ENCODE data around the gene HS3ST3B1.

The HS3ST3B1 gene

DNA sequence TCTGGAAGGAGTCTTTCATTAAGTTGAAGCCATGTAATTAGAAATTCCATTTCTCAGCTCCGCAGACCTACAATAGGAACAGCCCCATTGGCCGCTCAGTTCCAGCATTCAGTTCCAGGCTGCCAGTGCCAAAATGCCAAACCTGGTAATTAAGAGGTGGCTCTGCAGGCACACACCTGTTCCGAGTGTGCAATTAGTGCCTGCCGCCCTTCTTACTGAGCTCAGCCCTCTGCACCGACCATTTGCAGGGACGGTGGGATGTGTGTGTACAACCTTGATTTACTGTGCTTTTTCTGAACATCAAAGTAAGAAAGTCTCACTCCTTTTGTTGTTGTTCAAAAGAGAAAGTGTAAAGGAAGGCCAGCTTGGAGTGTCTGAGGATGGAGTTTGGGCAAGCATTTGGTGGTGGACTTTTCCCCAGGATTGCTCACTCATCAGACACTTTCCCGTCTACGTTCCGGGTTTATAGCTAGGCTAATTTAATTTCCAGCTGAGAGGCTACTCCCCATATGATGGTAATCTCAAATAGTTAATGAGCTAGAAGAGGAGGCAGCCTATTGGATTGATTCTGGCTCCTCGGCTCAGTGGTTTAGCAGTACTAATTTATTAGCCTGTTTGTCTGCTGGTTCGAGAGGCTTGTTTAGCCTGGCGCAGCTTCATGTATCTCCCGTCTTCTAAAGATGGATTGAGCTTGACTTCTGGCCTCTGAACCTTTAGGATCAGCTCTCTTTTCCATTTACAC is 20.0 kb downstream of the HS3ST3B1 start:
- no peak for DNase-seq (ENCODE audit: low read depth in 1 of 2, low spot score in 1 of 2)

DNA sequence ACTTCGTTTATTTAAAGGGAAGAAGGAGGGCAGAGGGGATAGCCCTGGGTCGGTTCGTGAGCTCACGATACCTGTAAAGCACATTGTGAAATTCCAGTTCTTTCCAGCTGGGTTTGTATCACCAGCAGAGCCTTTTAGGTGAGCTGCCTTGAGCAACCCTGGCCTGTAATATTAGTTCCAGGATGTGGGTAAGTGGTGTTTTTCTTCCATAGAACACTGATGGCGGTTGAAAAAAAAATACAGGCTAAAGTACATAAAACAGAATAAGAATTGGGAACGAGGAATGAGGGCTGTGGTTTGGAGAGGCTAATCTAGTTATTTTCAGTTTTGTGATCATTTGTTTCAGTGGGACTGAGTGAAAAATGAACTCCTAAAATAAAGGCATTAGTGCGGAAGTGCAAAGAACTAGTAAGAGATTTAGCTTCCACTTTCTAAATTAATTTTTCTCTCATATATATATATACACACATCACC is 20.6 kb downstream of the HS3ST3B1 start:
- DNase-seq (ENCODE audit: low read depth in 1 of 2, low spot score in 1 of 2) = no peak

DNA sequence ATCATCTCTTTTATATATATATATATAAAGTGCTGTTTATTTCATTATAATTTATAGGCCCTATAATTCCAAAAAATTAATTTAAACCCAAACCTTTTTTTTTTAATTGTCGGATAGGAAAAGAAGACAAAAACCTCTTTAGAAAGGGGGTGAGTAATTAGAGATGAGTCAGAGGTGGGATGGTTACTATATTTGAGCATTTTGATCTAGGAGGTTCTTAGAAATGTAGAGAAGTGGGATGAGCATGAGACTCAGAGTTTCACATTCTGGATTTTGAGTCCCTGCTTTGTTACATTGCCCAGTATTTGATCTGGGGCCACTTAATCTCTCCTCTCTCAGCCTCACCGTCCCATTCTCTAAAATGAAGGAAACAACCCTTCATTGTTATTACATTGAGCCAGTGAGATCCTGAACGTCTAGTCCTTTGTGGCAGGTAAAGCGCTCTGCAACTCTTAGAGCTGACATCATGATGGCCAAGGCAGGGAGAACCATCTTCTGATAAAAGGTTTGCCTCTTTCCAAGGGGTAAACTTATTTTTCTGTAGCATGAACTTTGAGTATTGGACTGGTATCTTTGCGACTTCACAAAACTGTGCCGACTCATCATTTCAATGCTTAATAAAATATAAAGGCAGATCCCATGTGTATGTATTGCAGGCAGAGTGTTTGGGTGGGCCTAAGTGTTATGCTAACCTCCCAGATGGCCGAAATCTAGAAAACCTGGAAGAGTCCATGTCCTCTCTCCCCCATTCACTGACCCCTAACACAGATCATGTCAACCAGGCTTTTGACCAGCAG is 21.3 kb downstream of the HS3ST3B1 start:
- DNase-seq (ENCODE audit: low read depth in 1 of 2, low spot score in 1 of 2) = no peak

DNA sequence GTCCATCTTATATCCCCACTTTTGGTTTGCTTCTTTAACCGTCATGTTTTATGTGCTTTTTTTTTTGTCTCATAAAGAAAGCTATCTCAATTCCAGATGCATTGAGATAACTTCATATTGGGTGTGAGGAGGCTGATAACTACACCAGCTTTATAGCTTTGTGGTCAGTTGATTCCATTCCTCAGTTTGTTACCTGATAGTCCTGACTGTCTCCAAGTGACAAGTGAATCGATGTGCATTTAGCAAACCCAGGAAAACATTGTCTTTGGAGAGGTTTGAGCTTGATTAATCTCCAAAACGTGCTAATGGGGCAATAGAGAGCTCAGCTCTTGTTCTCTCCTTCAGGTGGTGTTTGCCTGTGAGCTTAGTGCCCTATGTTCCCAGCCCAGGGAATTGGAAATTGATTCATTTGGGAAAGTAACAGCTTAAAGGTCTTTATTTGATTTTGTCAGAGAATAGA is 22.7 kb downstream of the HS3ST3B1 start:
- DNase-seq (ENCODE audit: low read depth in 1 of 2, low spot score in 1 of 2) = no peak

DNA sequence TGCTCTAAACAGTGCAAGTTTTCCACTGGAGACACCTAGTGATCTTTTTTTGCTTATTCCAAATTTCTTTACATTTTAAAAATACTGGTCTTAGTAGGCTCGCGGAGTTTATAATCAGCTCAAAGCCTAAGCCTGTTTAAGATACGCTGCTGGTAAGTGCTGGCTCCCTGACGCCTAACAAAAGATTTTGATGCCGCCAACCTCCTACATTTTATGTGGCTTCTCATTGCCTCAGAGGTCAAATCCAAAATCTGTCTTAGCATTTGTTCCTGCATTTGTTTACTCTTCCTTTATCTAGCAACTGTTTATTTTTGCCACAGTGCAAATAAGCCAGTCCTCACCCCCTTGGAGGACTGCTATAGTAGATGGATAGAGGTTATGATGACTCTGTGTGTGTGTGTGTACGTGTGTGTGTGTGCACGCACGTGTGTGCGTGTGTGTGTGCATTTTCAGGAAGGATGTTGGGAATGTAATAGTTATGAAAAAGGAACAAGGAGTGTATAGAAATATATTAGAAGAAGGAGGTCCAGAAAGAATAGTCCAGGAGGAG is 24.8 kb downstream of the HS3ST3B1 start:
- DNase-seq (ENCODE audit: low read depth in 1 of 2, low spot score in 1 of 2) = no peak

DNA sequence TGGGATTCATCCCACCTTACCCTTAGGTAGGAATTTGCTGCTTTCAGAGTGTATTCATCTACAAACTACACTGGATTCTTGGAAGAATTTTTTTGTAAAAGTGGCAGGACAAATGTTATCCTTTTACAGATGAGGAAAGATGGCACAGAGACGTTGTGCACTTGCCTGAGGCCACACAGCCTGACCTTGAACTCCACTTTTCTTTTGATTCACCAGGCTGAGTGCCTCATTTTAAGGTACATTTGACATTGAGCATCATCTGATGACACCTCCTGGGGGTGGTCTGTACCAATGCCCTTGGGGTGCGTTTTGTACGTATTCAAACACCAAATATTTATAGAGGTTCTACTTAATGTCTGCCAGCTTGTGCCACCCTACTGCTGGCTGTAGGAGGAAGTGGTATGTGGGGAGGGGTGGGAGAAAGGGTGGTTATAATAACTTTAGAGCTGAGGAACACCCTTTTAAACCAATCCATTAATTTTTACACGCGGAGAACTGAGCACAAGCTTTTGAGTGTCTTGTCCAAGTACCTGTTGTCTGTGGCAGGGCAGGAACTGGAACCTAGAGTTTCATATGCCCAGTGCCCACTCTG is 29.1 kb downstream of the HS3ST3B1 start:
- DNase-seq (ENCODE audit: low read depth in 1 of 2, low spot score in 1 of 2) = no peak

DNA sequence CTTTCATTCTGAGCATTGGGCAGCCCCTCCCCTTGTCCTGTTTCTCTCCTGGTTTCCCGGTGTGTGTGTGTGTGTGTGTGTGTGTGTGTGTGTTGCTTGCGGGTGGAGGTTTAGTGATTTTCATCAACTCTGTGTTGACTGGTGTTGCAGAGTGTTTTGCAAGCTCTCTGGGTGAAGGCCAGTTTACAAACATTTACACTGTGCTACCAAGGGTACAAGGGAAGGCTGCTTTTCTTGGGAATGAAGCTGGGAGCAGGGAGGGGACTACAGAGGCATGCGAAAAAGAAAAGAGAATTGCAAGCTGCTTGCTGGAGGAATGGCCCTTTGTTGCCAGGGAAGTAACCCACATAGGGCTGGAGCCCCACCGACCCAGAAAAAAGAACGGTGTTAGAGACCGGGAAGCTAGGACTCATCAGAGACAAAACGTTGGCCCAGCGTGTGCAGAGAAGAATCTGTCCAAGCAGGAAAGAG is 29.6 kb downstream of the HS3ST3B1 start:
- no peak for DNase-seq (ENCODE audit: low read depth in 1 of 2, low spot score in 1 of 2)

DNA sequence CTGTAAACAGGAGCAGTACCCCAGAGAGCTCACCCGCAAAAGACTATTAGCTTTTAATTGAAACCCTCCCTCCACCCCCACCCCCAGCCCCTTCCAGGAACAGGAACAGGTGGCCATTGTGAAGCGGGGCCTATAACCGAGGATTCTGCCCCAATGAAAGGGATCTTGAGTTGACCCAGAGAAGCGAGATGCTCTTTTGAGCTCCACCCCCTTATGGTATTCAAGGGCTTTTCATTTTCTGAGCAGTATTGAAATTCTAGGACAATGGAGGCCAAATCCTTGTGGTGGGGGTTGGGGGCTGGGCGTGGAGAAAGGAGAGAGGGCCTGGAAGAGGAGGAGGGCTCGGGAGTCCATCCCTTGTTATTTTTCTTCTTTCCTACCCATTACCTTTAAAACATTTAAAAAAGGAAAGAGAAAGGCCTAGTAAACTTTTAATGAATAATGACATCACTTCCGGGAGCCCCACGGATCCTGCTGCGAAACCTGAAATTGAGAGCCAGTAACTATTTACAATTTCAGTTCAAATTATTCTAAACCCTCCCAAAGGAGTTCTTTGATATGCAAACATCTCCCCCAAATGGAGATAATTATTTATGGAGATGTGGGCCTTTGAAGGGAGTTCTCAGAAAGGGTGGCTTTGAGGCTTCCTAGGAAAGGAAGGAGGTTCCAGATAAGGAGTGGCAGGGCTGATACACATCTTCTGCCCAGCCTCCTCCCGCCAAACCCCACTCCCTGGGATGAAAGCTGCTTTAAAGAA is 30.5 kb downstream of the HS3ST3B1 start:
- no peak for DNase-seq (ENCODE audit: low read depth in 1 of 2, low spot score in 1 of 2)

DNA sequence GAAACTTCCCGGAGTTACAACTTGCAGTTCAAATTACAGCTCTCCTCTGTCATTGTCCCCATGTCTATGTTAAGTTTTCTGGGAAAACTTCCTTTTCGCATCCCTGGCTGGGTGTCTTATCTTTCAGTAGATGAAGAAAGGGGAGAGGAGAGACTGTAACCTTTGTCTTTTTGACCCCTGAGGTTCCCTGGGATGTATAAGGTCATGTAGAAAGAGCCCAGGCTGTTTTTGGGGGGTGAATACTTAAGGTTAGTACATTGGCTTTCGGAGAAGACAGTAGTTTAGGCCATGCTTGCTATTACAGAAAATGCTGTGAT is 31.1 kb downstream of the HS3ST3B1 start:
- DNase-seq (ENCODE audit: low read depth in 1 of 2, low spot score in 1 of 2) = no peak

DNA sequence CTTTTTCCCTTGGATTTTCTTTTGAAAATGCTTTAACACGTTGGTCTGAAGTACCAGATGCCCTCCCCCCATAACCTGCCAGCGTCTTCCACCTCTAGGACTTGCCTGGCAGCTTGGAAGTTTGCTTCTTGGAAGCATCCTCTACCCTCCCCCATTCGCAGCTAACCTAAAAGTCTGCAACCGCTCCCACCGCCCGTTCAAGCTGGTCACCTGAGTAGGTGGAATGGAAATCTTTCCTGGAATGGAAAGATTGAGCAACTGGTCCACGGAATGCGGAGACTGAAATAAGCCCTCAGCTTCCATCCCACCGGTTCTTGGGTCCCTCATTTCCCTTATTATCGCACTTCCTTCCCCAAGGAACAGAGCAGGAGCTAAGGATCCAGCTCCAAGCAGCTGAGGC is 31.4 kb downstream of the HS3ST3B1 start:
- no peak for DNase-seq (ENCODE audit: low read depth in 1 of 2, low spot score in 1 of 2)

DNA sequence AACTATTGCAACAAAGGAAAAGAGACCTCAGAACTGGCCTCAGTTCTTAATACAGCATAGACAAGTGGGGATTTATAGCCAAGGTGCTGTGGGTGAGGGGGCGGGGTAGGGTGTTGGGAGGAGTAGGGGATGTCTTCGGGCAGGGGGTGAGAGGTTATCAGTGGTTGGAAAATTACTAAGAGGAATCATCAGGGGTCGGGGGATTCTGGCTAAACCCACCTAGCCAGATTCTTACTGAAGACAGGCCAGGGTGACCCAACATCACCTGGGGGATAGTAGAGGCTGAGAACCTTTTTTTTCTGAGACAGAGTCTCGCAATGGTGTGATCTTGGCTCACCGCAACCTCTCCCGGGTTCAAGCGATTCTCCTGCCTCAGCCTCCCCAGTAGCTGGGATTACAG is 32.6 kb downstream of the HS3ST3B1 start:
- no peak for DNase-seq (ENCODE audit: low read depth in 1 of 2, low spot score in 1 of 2)

DNA sequence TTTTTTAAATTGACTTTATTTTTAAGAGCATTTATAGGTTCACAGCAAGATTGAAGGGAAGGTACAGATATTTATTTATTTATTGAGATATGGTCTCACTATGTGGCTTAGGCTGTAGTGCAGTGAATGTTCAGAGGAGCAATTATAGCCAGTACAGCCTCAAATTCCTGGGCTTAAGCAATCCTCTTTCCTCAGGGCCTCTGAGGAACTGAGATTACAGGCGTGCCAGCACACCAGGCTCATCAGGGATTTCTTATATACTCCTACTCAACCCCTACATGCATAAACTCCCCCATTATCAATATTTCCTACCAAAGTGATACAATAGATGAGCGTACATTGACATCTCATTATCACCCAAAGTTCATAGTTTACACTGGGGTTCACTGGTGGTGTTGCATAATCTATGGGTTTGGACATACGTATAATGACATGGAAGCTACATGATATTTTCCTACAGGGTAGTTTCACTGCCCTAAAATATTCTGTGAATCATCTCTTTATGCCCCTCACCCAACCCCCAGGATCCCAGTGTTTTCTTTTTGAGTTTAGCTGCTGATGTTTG is 33.5 kb downstream of the HS3ST3B1 start:
- no peak for DNase-seq (ENCODE audit: low read depth in 1 of 2, low spot score in 1 of 2)

DNA sequence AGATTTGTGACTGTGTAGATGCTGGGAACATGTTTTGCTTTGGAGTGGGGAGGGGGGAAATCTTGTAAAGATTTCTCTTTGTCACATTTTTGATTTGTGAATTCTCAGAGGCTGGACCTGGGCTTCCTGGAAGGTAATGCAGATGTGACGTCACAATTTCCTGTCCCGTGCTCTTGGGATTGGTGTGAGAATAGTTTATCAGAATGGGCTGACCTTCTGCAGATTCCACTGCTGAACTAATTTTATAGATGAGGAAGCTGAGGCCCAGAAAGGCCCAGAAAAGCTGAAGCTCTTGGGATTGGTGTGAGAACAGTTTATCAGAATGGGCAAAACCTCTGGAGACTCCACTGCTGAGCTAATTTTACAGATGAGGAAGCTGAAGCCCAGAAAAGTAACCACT is 34.0 kb downstream of the HS3ST3B1 start:
- DNase-seq (ENCODE audit: low read depth in 1 of 2, low spot score in 1 of 2) = no peak

DNA sequence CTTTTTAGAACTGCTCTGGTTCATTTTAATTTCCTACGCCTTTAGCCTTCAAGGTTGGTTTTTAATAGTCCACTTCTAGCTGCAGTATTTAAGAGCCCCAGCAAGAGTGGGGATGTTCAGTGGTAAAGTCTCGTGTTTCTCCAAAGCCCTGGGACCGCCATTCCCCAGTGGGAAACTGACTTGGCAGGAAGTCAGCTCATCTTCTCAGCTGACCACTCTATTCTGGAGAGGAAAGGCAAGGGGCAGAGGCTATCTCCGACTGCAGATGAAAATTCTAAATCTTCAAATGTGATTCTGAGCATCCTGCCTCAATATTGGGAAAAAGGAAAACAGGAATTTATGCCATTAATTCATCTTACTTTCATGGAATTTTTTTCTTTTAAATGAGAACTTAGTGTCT is 35.5 kb downstream of the HS3ST3B1 start:
- no peak for DNase-seq (ENCODE audit: low read depth in 1 of 2, low spot score in 1 of 2)

DNA sequence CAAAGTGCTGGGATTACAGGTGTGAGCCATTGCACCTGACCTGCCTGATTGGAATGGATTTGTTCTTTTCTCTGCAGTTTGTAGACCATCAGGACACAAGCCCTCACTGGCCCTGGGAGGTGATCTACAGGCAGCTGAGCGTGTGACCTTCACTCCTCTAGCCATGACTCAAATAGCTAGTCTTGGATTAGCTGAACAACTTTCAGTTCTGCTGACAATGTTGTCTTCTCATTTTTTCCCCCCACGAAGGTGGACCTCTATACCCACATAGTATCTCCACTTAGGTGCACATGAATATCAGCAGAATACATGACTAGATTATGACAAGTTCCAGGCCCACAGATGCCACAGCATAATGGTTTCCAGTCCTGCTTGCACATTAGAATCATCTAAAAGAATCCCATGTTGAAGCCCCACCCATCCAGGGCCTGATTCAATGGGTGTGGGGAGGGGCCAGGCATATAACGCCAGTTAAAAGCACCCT is 36.8 kb downstream of the HS3ST3B1 start:
- peak in 1 of 2 donors; percentile 65 for DNase-seq (ENCODE audit: low read depth in 1 of 2, low spot score in 1 of 2)

DNA sequence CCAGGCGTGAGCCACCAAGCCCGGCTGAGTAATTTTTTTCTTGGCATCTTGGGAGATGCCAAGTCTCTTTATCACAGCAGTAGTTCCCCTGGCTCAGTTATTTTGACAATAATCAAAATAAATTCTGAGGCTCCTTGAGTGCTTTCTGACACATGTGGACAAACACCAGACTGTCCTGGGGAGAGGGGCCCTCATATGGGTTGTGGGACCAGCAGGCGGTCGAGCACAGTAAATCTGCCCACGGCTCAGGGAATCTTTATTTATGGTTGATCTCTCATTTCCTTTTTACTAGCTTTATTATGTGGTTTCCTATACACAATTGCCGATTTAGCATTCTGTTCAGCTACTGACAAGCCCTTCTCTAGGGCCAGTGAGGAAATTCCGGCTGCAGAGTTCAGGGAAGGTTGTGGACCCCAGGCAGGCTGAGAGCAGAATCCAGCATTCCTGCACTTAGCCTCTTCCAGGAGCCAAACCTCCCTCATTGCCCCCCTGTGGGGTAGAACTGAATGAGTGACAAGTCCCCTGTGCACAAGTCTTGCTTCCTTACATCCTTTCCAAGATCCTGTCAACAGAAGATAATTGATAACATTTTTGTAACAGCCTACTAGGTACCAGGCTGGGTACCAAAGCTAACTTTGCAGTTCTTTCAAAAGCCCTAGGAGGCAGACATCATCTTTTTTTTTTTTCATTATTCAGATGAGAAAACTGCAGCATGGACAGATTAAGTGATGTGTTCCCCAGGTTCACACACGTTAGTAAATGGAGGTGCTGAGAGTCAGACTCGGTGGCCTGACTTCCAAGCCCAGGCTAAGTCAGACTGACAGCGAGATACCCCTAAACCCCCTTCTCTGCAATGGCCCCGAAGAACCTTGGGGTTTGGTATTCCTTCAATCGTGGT is 40.2 kb downstream of the HS3ST3B1 start:
- no peak for DNase-seq (ENCODE audit: low read depth in 1 of 2, low spot score in 1 of 2)

DNA sequence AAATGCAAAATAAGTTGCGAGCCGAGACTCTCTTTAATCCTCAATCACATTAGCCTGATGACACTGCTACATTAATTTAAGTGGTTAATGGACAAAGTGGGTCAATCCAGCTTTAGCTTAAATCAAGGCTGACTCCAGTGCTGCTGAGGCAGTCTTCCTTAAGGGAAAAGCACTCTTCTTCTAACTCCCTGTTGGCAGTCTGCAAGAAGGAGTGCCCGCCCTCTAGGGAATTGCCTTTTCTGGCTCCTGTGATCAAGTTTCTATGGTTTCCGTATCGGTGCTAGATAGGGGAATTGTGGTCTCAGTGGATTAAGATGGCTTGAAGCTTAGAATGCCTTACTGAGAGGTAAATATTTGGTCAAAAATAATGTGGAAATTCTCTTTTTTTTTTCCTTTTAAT is 41.0 kb downstream of the HS3ST3B1 start:
- DNase-seq (ENCODE audit: low read depth in 1 of 2, low spot score in 1 of 2) = no peak

DNA sequence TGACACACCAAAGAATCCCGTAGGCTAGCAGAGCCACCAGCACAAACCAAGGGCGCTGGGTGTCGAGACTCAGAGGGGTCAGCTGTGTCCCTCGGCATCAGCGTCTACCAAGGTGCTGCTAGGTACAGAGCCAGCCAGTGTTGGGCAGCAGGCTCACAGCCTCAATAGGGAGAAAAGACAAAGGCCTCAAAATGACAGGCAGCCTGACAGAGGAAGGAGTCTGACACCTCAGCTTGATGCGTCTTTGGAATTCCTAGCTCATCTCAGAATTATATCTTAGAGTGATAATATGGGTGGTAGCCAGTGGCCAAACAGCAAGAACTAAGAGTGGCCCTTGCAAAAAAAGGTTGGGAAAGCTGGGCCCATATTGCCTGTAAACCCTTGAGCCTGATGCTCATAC is 45.9 kb downstream of the HS3ST3B1 start:
- DNase-seq (ENCODE audit: low read depth in 1 of 2, low spot score in 1 of 2) = no peak

DNA sequence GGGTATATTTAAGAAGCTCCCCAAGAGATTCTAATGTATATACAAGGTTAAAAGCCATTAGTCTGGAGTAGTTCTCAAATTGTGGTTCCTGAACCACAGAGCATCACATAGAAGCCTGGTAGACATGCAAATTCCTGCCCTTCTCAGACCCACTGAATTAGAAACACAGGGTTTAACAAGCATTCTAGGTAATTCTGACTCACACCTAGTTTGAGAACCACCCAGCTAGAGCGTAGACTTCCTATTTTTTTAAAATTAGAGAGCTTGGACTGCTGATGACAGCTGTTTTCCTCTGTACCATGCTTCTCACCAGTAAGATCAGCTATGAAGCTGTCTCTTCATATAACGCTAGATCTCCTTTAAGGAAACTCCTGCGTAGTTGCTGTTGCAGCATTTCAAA is 50.6 kb downstream of the HS3ST3B1 start:
- no peak for DNase-seq (ENCODE audit: low read depth in 1 of 2, low spot score in 1 of 2)

DNA sequence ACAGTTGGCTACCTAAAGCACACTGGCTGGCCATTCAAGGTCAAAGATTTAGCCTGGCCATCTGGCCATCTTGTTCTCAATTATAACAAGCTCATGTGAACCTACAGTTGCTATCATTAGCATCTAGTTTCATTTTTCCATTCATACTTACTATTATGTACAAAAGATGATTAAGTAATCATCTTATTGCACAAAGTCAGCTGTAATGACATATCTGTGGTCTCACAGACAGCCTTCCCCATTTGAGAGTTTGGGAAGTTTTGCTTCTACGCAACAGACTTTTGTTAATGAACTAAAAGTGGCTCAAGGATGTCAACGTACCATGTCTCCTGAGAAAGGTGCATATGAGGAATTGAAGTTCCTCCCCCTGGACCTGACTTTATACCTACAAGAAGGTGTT is 51.3 kb downstream of the HS3ST3B1 start:
- no peak for DNase-seq (ENCODE audit: low read depth in 1 of 2, low spot score in 1 of 2)
